K562 (cell line): ENCODE results near the gene HOXB5. TPM values are rescaled to one million over a fixed set of nuclear protein-coding genes. Genes with fewer than 3 reads are reported as not detected.
A peak's percentile ranks its signal among the peaks of the same experiment; 100 is the strongest.

ENCODE experiments used
- CREB1 ChIP-seq, 2 experiments: sonication (generic) in 1 of 2; formaldehyde crosslinking in 1 of 2; IDR thresholded peaks; 2 replicates each; pipeline versions ENCODE4 v1.6.1 to v1.8.0; 2012 to 2022; ENCODE audit warnings: inconsistent platforms in 1 of 2, mild to moderate bottlenecking in 1 of 2, missing genetic modification reagents in 1 of 2, moderate library complexity in 1 of 2
- FIP1L1 ChIP-seq: fragments of 200-400 bp; formaldehyde crosslinking; IDR thresholded peaks from 2 replicates; pipeline ENCODE4 v1.6.1; 2018; ENCODE audit warnings: mild to moderate bottlenecking, low read depth, low read length; ENCODE audit not compliant: poor library complexity, severe bottlenecking
- POLR2AphosphoS5 ChIP-seq: IDR thresholded peaks from 2 replicates; pipeline ENCODE4 v1.6.1; 2011; ENCODE audit warnings: mild to moderate bottlenecking, low read depth, low read length, moderate library complexity; ENCODE audit not compliant: control insufficient read depth, insufficient read depth
- TAF9B ChIP-seq: fragments of 450-650 bp; IDR thresholded peaks from 2 replicates; pipeline ENCODE4 v1.6.1; 2018; ENCODE audit warnings: mild to moderate bottlenecking; ENCODE audit not compliant: partially characterized antibody
- polyA plus RNA-seq, 8 experiments: library from polyadenylated mRNA; depleted of rRNA in 4 of 8; stranded (reverse) in 5 of 8; unstranded in 3 of 8; fragments of >200 nt; fragmentation: Nextera tagmentation in 2 of 8; fragmentation: Illumina TruSeq in 1 of 8; extraction: Ambion mirVana in 2 of 8; extraction: Trizol in 1 of 8; gene quantifications; 2 replicates each; pipeline versions ENCODE4 v1.2.1 to v1.2.3, GENCODE V29; 2011 to 2014; ENCODE audit warnings: inconsistent platforms in 1 of 8, missing spikeins in 1 of 8
- total RNA-seq, 7 experiments: library from RNA; depleted of rRNA in 6 of 7; stranded (reverse); fragments of >200 nt in 6 of 7; fragmentation: Illumina TruSeq in 2 of 7; extraction: Trizol in 2 of 7; gene quantifications; 2 replicates each; pipeline versions ENCODE4 v1.2.1 to v1.2.3, GENCODE V29; 2011 to 2021; ENCODE audit warnings: low replicate concordance in 1 of 7
- TF ChIP-seq, protein P1 (sequence below), 3 experiments: fragments of 200-800 bp in 1 of 3; fragments of 250-450 bp in 1 of 3; fragments of 450-650 bp in 1 of 3; sonication (Bioruptor Pico) in 1 of 3; sonication (Bioruptor generic) in 1 of 3; formaldehyde crosslinking in 1 of 3; IDR thresholded peaks; 2 replicates each; pipeline versions ENCODE4 v1.6.1 to v1.8.0; 2016 to 2022; ENCODE audit warnings: mild to moderate bottlenecking in 2 of 3, missing genetic modification characterization in 2 of 3, missing compliant biosample characterization in 1 of 3, moderate library complexity in 1 of 3
- TF ChIP-seq, protein P2 (sequence below): fragments of 150-350 bp; IDR thresholded peaks from 2 replicates; pipeline ENCODE4 v1.6.1; 2014; ENCODE audit warnings: low read depth, mild to moderate bottlenecking, low read length, borderline replicate concordance

The HOXB5 gene
- total and polyA plus RNA-seq, 9 of the 15 experiments (the other 6 are each of a cell fraction or from before 2014, with no cell fraction given), result 0.24 to 2.7 (median 0.65) TPM

DNA sequence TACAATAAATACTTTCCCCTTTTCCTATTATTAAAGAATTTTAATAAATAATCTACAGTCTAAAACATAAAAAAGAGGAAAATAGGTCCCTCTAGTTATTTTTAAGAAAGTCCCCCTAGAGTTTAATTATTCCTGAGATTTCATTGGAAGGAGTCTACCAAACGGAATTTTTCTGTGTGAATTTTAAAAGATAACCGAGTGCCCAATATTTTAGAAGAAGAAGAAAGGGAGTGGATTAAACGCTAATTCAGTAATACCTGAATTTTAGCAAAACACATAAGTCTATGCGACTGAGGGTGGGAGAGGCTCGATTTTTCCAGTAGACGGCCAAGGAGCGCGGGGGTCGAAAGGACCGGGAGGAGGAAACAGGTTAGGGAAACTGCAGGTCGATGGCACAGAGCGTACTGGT, 50.9 kb downstream of the HOXB5 start (continued):
- TF ChIP-seq POLR2AphosphoS5 (0 out of 2 replicates have a peak, but pooled peaks have one; percentile 4), CREB1 (IDR thresholded peaks at IDR 0.05) (no peak), CREB1 (CRISPR knock-in tag; IDR thresholded peaks at IDR 0.05) (no peak), TAF9B (peak; percentile 30), FIP1L1 (no peak)
- TF ChIP-seq, protein P1, sequence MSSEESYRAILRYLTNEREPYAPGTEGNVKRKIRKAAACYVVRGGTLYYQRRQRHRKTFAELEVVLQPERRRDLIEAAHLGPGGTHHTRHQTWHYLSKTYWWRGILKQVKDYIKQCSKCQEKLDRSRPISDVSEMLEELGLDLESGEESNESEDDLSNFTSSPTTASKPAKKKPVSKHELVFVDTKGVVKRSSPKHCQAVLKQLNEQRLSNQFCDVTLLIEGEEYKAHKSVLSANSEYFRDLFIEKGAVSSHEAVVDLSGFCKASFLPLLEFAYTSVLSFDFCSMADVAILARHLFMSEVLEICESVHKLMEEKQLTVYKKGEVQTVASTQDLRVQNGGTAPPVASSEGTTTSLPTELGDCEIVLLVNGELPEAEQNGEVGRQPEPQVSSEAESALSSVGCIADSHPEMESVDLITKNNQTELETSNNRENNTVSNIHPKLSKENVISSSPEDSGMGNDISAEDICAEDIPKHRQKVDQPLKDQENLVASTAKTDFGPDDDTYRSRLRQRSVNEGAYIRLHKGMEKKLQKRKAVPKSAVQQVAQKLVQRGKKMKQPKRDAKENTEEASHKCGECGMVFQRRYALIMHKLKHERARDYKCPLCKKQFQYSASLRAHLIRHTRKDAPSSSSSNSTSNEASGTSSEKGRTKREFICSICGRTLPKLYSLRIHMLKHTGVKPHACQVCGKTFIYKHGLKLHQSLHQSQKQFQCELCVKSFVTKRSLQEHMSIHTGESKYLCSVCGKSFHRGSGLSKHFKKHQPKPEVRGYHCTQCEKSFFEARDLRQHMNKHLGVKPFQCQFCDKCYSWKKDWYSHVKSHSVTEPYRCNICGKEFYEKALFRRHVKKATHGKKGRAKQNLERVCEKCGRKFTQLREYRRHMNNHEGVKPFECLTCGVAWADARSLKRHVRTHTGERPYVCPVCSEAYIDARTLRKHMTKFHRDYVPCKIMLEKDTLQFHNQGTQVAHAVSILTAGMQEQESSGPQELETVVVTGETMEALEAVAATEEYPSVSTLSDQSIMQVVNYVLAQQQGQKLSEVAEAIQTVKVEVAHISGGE (CRISPR knock-in tag; IDR thresholded peaks at IDR 0.05), result peak in 1 of 3 experiments; percentile 19; a peak in 1 of 6 replicates
- TF ChIP-seq, protein P2, sequence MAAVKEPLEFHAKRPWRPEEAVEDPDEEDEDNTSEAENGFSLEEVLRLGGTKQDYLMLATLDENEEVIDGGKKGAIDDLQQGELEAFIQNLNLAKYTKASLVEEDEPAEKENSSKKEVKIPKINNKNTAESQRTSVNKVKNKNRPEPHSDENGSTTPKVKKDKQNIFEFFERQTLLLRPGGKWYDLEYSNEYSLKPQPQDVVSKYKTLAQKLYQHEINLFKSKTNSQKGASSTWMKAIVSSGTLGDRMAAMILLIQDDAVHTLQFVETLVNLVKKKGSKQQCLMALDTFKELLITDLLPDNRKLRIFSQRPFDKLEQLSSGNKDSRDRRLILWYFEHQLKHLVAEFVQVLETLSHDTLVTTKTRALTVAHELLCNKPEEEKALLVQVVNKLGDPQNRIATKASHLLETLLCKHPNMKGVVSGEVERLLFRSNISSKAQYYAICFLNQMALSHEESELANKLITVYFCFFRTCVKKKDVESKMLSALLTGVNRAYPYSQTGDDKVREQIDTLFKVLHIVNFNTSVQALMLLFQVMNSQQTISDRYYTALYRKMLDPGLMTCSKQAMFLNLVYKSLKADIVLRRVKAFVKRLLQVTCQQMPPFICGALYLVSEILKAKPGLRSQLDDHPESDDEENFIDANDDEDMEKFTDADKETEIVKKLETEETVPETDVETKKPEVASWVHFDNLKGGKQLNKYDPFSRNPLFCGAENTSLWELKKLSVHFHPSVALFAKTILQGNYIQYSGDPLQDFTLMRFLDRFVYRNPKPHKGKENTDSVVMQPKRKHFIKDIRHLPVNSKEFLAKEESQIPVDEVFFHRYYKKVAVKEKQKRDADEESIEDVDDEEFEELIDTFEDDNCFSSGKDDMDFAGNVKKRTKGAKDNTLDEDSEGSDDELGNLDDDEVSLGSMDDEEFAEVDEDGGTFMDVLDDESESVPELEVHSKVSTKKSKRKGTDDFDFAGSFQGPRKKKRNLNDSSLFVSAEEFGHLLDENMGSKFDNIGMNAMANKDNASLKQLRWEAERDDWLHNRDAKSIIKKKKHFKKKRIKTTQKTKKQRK, result no peak
